WTC11 (cell line): ENCODE measurements around the gene NR4A3. TPM values are rescaled to one million over a fixed set of nuclear protein-coding genes. Genes with fewer than 3 reads are reported as not detected.

Experiments used
- ATAC-seq: fragments of 200-7000 bp; cut with Tn5 transposase; 2 replicates; pipeline ENCODE4 v1.10.0; 2021; ENCODE audit warnings: mild to moderate bottlenecking, moderate library complexity
- CTCF ChIA-PET: fragments of 300-600 bp; sonication (Branson Sonifier 250); formaldehyde crosslinking; loops from one replicate; lab custom pipeline; 2021; ENCODE audit warnings: antibody characterized with exemption; lab: Charles Lee
- POLR2A ChIA-PET: fragments of 350-600 bp; sonication (Branson Sonifier 250); formaldehyde crosslinking; loops from one replicate; lab custom pipeline; 2021; ENCODE audit warnings: antibody characterized with exemption; lab: Charles Lee
- DNase-seq: peaks from one replicate; pipeline ENCODE4 v3.0.0; 2021; ENCODE audit warnings: low spot score
- H3K27ac Mint-ChIP-seq: 2 replicates; pipeline ENCODE4 v1.8.0; 2021; ENCODE audit warnings: mixed read lengths
- H3K27me3 Mint-ChIP-seq: 2 replicates; pipeline ENCODE4 v1.8.0; 2021; ENCODE audit warnings: low read depth, mild to moderate bottlenecking, moderate library complexity, mixed read lengths
- H3K36me3 Mint-ChIP-seq: 2 replicates; pipeline ENCODE4 v1.8.0; 2021; ENCODE audit warnings: mixed read lengths
- H3K4me1 Mint-ChIP-seq: 2 replicates; pipeline ENCODE4 v1.8.0; 2022; ENCODE audit warnings: mixed read lengths
- H3K4me3 Mint-ChIP-seq: 2 replicates; pipeline ENCODE4 v1.8.0; 2021; ENCODE audit warnings: mild to moderate bottlenecking, moderate library complexity, mixed read lengths
- H3K9me3 Mint-ChIP-seq: 2 replicates; pipeline ENCODE4 v1.8.0; 2021; ENCODE audit warnings: mixed read lengths
- ATF1 ChIP-seq: sonication (generic); formaldehyde crosslinking; IDR thresholded peaks from 2 replicates; pipeline ENCODE4 v1.8.1; 2023; ENCODE audit warnings: mild to moderate bottlenecking, moderate library complexity, missing genetic modification reagents
- CBFB ChIP-seq: sonication (generic); formaldehyde crosslinking; IDR thresholded peaks from 2 replicates; pipeline ENCODE4 v1.8.1; 2022; ENCODE audit warnings: mild to moderate bottlenecking, low read depth, missing genetic modification reagents
- CREB1 ChIP-seq: sonication (generic); formaldehyde crosslinking; IDR thresholded peaks from 2 replicates; pipeline ENCODE4 v1.8.0; 2023; ENCODE audit warnings: mild to moderate bottlenecking, missing genetic modification reagents
- E2F5 ChIP-seq: sonication (generic); formaldehyde crosslinking; IDR thresholded peaks from 2 replicates; pipeline ENCODE4 v1.8.1; 2022; ENCODE audit warnings: mild to moderate bottlenecking, moderate library complexity, missing genetic modification reagents
- ESRRA ChIP-seq: sonication (generic); formaldehyde crosslinking; IDR thresholded peaks from 2 replicates; pipeline ENCODE4 v1.8.1; 2022; ENCODE audit warnings: mild to moderate bottlenecking, missing genetic modification reagents, borderline replicate concordance
- FOXJ3 ChIP-seq: sonication (generic); formaldehyde crosslinking; IDR thresholded peaks from 2 replicates; pipeline ENCODE4 v1.9.0; 2021; ENCODE audit warnings: missing genetic modification reagents, mild to moderate bottlenecking, borderline replicate concordance
- FOXP1 ChIP-seq: sonication (generic); formaldehyde crosslinking; IDR thresholded peaks from 2 replicates; pipeline ENCODE4 v1.8.0; 2022; ENCODE audit warnings: missing genetic modification reagents, mild to moderate bottlenecking, moderate library complexity, borderline replicate concordance
- KAT7 ChIP-seq: sonication (generic); formaldehyde crosslinking; IDR thresholded peaks from 2 replicates; pipeline ENCODE4 v1.8.1; 2023; ENCODE audit warnings: missing genetic modification reagents, mild to moderate bottlenecking, borderline replicate concordance
- NFE2L1 ChIP-seq: sonication (generic); formaldehyde crosslinking; IDR thresholded peaks from 2 replicates; pipeline ENCODE4 v1.8.1; 2023; ENCODE audit warnings: missing genetic modification reagents
- NR3C1 ChIP-seq: sonication (generic); formaldehyde crosslinking; conservative IDR thresholded peaks from 2 replicates; pipeline ENCODE4 v1.8.1; 2023; ENCODE audit warnings: low read depth, mild to moderate bottlenecking, missing genetic modification reagents
- USF1 ChIP-seq: sonication (generic); formaldehyde crosslinking; IDR thresholded peaks from 2 replicates; pipeline ENCODE4 v1.8.0; 2022; ENCODE audit warnings: mild to moderate bottlenecking, missing genetic modification reagents
- ZNF121 ChIP-seq: sonication (generic); formaldehyde crosslinking; IDR thresholded peaks from 2 replicates; pipeline ENCODE4 v1.8.0; 2023; ENCODE audit warnings: missing genetic modification reagents
- ZNF263 ChIP-seq: sonication (generic); formaldehyde crosslinking; IDR thresholded peaks from 2 replicates; pipeline ENCODE4 v1.8.1; 2022; ENCODE audit warnings: low read depth, mild to moderate bottlenecking, moderate library complexity, missing genetic modification reagents
- ZNF396 ChIP-seq: fragments of 250-450 bp; sonication (Bioruptor Pico); IDR thresholded peaks from 2 replicates; pipeline ENCODE4 v1.8.0; 2021; ENCODE audit warnings: mild to moderate bottlenecking, moderate library complexity, borderline replicate concordance
- ZNF416 ChIP-seq: fragments of 250-450 bp; sonication (Bioruptor Pico); IDR thresholded peaks from 2 replicates; pipeline ENCODE4 v1.9.0; 2021; ENCODE audit warnings: mild to moderate bottlenecking, inconsistent platforms
- ZNF532 ChIP-seq: fragments of 250-450 bp; sonication (Bioruptor Pico); IDR thresholded peaks from 2 replicates; pipeline ENCODE4 v1.9.0; 2021; ENCODE audit warnings: mild to moderate bottlenecking, borderline replicate concordance
- total RNA-seq: library from RNA; stranded (reverse); gene quantifications from 3 replicates; pipeline ENCODE4 v1.2.3, GENCODE V29; 2021
- TF ChIP-seq, protein P1 (sequence below): sonication (generic); formaldehyde crosslinking; IDR thresholded peaks from 2 replicates; pipeline ENCODE4 v1.8.1; 2022; ENCODE audit warnings: low read depth, missing genetic modification reagents, borderline replicate concordance
- TF ChIP-seq, protein P2 (sequence below): sonication (generic); formaldehyde crosslinking; IDR thresholded peaks from 2 replicates; pipeline ENCODE4 v1.8.1; 2023; ENCODE audit warnings: mild to moderate bottlenecking, missing genetic modification reagents
- TF ChIP-seq, protein P3 (sequence below): sonication (generic); formaldehyde crosslinking; IDR thresholded peaks from 2 replicates; pipeline ENCODE4 v1.8.0; 2022; ENCODE audit warnings: mild to moderate bottlenecking, missing genetic modification reagents
- TF ChIP-seq, protein P4 (sequence below): fragments of 250-450 bp; sonication (Bioruptor Pico); IDR thresholded peaks from 2 replicates; pipeline ENCODE4 v1.9.0; 2021; ENCODE audit warnings: mild to moderate bottlenecking

The NR4A3 gene
- total RNA-seq, 1 experiment from 2014 or later = 0.57 TPM

GRCh38 chr9:99825172-99826046, 3.7 kb downstream of the NR4A3 start:
- H3K4me1 Mint-ChIP-seq = peaks cover 44% of the 10 kb centered on the region
- DNase-seq = peak; percentile 39
- H3K36me3 Mint-ChIP-seq = no peaks in the 10 kb centered on the region
- peak; percentile 8 for ATAC-seq
- no peaks in the 10 kb centered on the region for H3K9me3 Mint-ChIP-seq
- TF ChIP-seq USF1 (CRISPR knock-in tag) (no peak), ZNF121 (CRISPR knock-in tag) (peak; percentile 22; the same call in 1 of the 2 replicates), ESRRA (CRISPR knock-in tag) (no peak)
- TF ChIP-seq, protein P1, sequence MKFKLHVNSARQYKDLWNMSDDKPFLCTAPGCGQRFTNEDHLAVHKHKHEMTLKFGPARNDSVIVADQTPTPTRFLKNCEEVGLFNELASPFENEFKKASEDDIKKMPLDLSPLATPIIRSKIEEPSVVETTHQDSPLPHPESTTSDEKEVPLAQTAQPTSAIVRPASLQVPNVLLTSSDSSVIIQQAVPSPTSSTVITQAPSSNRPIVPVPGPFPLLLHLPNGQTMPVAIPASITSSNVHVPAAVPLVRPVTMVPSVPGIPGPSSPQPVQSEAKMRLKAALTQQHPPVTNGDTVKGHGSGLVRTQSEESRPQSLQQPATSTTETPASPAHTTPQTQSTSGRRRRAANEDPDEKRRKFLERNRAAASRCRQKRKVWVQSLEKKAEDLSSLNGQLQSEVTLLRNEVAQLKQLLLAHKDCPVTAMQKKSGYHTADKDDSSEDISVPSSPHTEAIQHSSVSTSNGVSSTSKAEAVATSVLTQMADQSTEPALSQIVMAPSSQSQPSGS = no peak
- TF ChIP-seq, all 79 proteins: peak for 1
- Mint-ChIP-seq H3K4me3 (peak overlapping the region; percentile 73), H3K27me3 (peaks cover 98% of the 10 kb centered on the region), H3K27ac (no peak overlapping the region)
- ChIA-PET CTCF (interaction anchor here (0.5 to 1.9 kb wide), 43 partner anchors 8 to 653 kb away, joined by 3 to 19 read pairs (median 4); partner anchors contain the start of genes ALG2, ERP44, INVS and SEC61B), POLR2A (interaction anchor here (0.9 to 1.4 kb wide), 2 partner anchors 11 to 58 kb away, joined by 3 to 4 read pairs; no protein-coding TSS in a partner anchor)

- Mint-ChIP-seq H3K4me3 (no peak overlapping the region), H3K36me3 (no peaks in the 10 kb centered on the region), H3K27me3 (peaks cover 98% of the 10 kb centered on the region), H3K4me1 (peaks cover 37% of the 10 kb centered on the region), H3K9me3 (no peaks in the 10 kb centered on the region), H3K27ac (no peak overlapping the region)
- ATAC-seq = no peak
- ChIA-PET POLR2A (no interaction called here), CTCF (no interaction called here)
- DNase-seq = no peak
- TF ChIP-seq ESRRA (CRISPR knock-in tag) = no peak
- TF ChIP-seq ATF1 (CRISPR knock-in tag) = no peak
- TF ChIP-seq, protein P1 = no peak
- TF ChIP-seq, protein P2, sequence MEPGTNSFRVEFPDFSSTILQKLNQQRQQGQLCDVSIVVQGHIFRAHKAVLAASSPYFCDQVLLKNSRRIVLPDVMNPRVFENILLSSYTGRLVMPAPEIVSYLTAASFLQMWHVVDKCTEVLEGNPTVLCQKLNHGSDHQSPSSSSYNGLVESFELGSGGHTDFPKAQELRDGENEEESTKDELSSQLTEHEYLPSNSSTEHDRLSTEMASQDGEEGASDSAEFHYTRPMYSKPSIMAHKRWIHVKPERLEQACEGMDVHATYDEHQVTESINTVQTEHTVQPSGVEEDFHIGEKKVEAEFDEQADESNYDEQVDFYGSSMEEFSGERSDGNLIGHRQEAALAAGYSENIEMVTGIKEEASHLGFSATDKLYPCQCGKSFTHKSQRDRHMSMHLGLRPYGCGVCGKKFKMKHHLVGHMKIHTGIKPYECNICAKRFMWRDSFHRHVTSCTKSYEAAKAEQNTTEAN (CRISPR knock-in tag) = no peak
- no peak for TF ChIP-seq CBFB (CRISPR knock-in tag)
- TF ChIP-seq NFE2L1 (CRISPR knock-in tag) = no peak
- no peak for TF ChIP-seq NR3C1 (CRISPR knock-in tag)
- no peak for TF ChIP-seq ZNF416 (CRISPR knock-in tag)
- TF ChIP-seq ZNF532 = no peak
- TF ChIP-seq KAT7 (CRISPR knock-in tag) = no peak
- TF ChIP-seq, protein P3, sequence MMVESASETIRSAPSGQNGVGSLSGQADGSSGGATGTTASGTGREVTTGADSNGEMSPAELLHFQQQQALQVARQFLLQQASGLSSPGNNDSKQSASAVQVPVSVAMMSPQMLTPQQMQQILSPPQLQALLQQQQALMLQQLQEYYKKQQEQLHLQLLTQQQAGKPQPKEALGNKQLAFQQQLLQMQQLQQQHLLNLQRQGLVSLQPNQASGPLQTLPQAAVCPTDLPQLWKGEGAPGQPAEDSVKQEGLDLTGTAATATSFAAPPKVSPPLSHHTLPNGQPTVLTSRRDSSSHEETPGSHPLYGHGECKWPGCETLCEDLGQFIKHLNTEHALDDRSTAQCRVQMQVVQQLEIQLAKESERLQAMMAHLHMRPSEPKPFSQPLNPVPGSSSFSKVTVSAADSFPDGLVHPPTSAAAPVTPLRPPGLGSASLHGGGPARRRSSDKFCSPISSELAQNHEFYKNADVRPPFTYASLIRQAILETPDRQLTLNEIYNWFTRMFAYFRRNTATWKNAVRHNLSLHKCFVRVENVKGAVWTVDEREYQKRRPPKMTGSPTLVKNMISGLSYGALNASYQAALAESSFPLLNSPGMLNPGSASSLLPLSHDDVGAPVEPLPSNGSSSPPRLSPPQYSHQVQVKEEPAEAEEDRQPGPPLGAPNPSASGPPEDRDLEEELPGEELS (CRISPR knock-in tag) = no peak
- no peak for TF ChIP-seq ZNF263 (CRISPR knock-in tag)
- no peak for TF ChIP-seq ZNF396 (CRISPR knock-in tag)
- no peak for TF ChIP-seq CREB1 (CRISPR knock-in tag)
- TF ChIP-seq, protein P4, sequence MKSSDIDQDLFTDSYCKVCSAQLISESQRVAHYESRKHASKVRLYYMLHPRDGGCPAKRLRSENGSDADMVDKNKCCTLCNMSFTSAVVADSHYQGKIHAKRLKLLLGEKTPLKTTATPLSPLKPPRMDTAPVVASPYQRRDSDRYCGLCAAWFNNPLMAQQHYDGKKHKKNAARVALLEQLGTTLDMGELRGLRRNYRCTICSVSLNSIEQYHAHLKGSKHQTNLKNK (CRISPR knock-in tag) = no peak
- TF ChIP-seq FOXP1 (CRISPR knock-in tag) = no peak
- TF ChIP-seq E2F5 (CRISPR knock-in tag) = no peak
- no peak for TF ChIP-seq FOXJ3 (CRISPR knock-in tag)
Observed at GRCh38 chr9:99826579-99826978, 4.9 kb downstream of the NR4A3 start.
